K562 (cell line): ENCODE data around the gene HDAC3. TPM values are rescaled to one million over a fixed set of nuclear protein-coding genes. Genes with fewer than 3 reads are reported as not detected.

ENCODE experiments used
- ADNP ChIP-seq: fragments of 200-800 bp; sonication (Bioruptor generic); IDR thresholded peaks from 2 replicates; pipeline ENCODE4 v1.6.1; 2016; ENCODE audit warnings: missing genetic modification characterization, missing compliant biosample characterization
- ATF3 ChIP-seq, 2 experiments: fragments of 450-650 bp in 1 of 2; sonication (generic) in 1 of 2; formaldehyde crosslinking in 1 of 2; IDR thresholded peaks in 1 of 2; conservative IDR thresholded peaks in 1 of 2; 2 replicates each; pipeline versions ENCODE4 v1.6.1 to v1.8.1; 2016 to 2023; ENCODE audit warnings: mild to moderate bottlenecking in 2 of 2, moderate library complexity in 2 of 2, inconsistent platforms in 1 of 2, missing genetic modification reagents in 1 of 2
- CTBP1 ChIP-seq: fragments of 450-650 bp; IDR thresholded peaks from 2 replicates; pipeline ENCODE4 v1.6.1; 2016; ENCODE audit warnings: borderline replicate concordance
- ESRRA ChIP-seq: fragments of 450-650 bp; IDR thresholded peaks from 2 replicates; pipeline ENCODE4 v1.6.1; 2014; ENCODE audit warnings: low read depth, mild to moderate bottlenecking, moderate library complexity, borderline replicate concordance
- PML ChIP-seq: IDR thresholded peaks from 2 replicates; pipeline ENCODE4 v1.6.1; 2012; ENCODE audit warnings: low read length, inconsistent platforms
- PYGO2 ChIP-seq: fragments of 450-650 bp; IDR thresholded peaks from 2 replicates; pipeline ENCODE4 v1.6.1; 2016; ENCODE audit warnings: mild to moderate bottlenecking, missing genetic modification characterization, moderate library complexity, missing compliant biosample characterization
- RAD21 ChIP-seq, 2 experiments: fragments of 250-450 bp in 1 of 2; fragments of 450-650 bp in 1 of 2; sonication (Bioruptor Pico) in 1 of 2; formaldehyde crosslinking in 1 of 2; IDR thresholded peaks in 1 of 2; conservative IDR thresholded peaks in 1 of 2; 2 replicates each; pipeline versions ENCODE4 v1.4.0 to v1.8.0; 2020 to 2022; ENCODE audit warnings: mild to moderate bottlenecking in 2 of 2, moderate library complexity in 1 of 2
- SREBF1 ChIP-seq: fragments of 150-350 bp; IDR thresholded peaks from 2 replicates; pipeline ENCODE4 v1.6.1; 2014; ENCODE audit warnings: antibody characterized with exemption, low read depth, low read length, borderline replicate concordance
- ZBED1 ChIP-seq: IDR thresholded peaks from 2 replicates; pipeline ENCODE4 v1.6.1; 2014
- ZFP30 ChIP-seq: fragments of 250-450 bp; sonication (Bioruptor Pico); IDR thresholded peaks from 2 replicates; pipeline ENCODE4 v1.8.0; 2022; ENCODE audit warnings: moderate library complexity, mild to moderate bottlenecking, inconsistent platforms, borderline replicate concordance
- ZNF143 ChIP-seq: sonication (generic); formaldehyde crosslinking; IDR thresholded peaks from 2 replicates; pipeline ENCODE4 v1.9.0; 2022; ENCODE audit warnings: mild to moderate bottlenecking, missing genetic modification reagents
- polyA plus RNA-seq, 8 experiments: library from polyadenylated mRNA; depleted of rRNA in 4 of 8; stranded (reverse) in 5 of 8; unstranded in 3 of 8; fragments of >200 nt; fragmentation: Nextera tagmentation in 2 of 8; fragmentation: Illumina TruSeq in 1 of 8; extraction: Ambion mirVana in 2 of 8; extraction: Trizol in 1 of 8; gene quantifications; 2 replicates each; pipeline versions ENCODE4 v1.2.1 to v1.2.3, GENCODE V29; 2011 to 2014; ENCODE audit warnings: inconsistent platforms in 1 of 8, missing spikeins in 1 of 8
- total RNA-seq, 7 experiments: library from RNA; depleted of rRNA in 6 of 7; stranded (reverse); fragments of >200 nt in 6 of 7; fragmentation: Illumina TruSeq in 2 of 7; extraction: Trizol in 2 of 7; gene quantifications; 2 replicates each; pipeline versions ENCODE4 v1.2.1 to v1.2.3, GENCODE V29; 2011 to 2021; ENCODE audit warnings: low replicate concordance in 1 of 7
- TF ChIP-seq, protein P1 (sequence below): fragments of 250-450 bp; sonication (Bioruptor Pico); IDR thresholded peaks from 2 replicates; pipeline ENCODE4 v1.5.0; 2021; ENCODE audit warnings: mild to moderate bottlenecking, moderate library complexity
- TF ChIP-seq, protein P2 (sequence below), 3 experiments: fragments of 200-800 bp in 1 of 3; fragments of 250-450 bp in 1 of 3; fragments of 450-650 bp in 1 of 3; sonication (Bioruptor Pico) in 1 of 3; sonication (Bioruptor generic) in 1 of 3; formaldehyde crosslinking in 1 of 3; IDR thresholded peaks; 2 replicates each; pipeline versions ENCODE4 v1.6.1 to v1.8.0; 2016 to 2022; ENCODE audit warnings: mild to moderate bottlenecking in 2 of 3, missing genetic modification characterization in 2 of 3, missing compliant biosample characterization in 1 of 3, moderate library complexity in 1 of 3
- TF ChIP-seq, protein P3 (sequence below), 2 experiments: IDR thresholded peaks in 1 of 2; conservative IDR thresholded peaks in 1 of 2; 2 replicates each; pipeline ENCODE4 v1.6.1; 2016; ENCODE audit warnings: low read depth in 2 of 2, mild to moderate bottlenecking in 1 of 2, missing compliant biosample characterization in 1 of 2, missing genetic modification characterization in 1 of 2, moderate library complexity in 1 of 2

HDAC3 gene
- total and polyA plus RNA-seq, 9 of the 15 experiments (the other 6 are each of a cell fraction or from before 2014, with no cell fraction given), result 89.7 to 191 (median 119) TPM

DNA sequence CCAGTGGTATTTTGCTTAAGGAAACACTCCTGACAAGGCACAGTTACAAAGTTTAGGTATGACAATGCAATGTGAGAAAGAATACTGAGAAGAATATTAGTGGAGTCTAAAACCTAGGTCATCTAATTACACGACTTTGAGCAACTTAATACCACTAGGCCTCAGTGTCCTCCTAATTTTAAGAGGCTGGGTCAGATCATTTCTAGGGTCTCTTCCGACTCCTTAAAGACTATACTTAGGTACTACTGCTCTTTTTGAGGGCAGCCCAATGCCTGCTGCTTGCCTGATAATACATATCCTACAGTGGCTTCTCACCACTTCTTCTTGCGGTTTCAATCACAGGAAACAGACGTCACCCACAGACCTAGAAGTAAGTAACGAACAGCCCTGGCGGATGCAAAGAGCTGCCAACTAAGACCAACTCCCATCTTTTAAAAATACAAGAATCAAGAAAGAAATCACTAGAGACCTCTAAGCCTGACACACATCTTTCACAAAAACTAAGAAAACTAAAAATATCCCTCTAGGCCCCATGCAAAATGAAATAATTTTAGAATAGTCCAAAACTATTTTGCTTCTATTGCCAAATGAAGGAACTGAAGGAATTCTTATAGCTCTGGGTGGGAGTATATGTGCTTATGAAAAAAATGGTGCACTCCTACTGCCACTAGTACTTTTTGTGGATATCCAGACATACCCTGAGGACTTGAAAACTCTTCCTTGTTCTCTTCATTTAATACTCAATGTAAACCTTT lies 30.9 kb downstream of the HDAC3 start (continued):
- TF ChIP-seq ATF3 (IDR thresholded peaks at IDR 0.05) (peak; percentile 68; the same call in 1 of the 2 replicates), ATF3 (CRISPR knock-in tag; conservative IDR thresholded peaks at IDR 0.05) (no peak), ADNP (tag) (no peak), ZNF143 (CRISPR knock-in tag) (no peak), ZBED1 (peak; percentile 81; the same call in 1 of the 2 replicates), RAD21 (CRISPR knock-in tag; conservative IDR thresholded peaks at IDR 0.05 in 1 of 2, IDR thresholded peaks at IDR 0.05 in 1 of 2) (peak in 1 of 2 experiments; percentile 18; a peak in 1 of 4 replicates), ESRRA (peak; percentile 96; the same call in 1 of the 2 replicates), CTBP1 (peak; percentile 76), SREBF1 (no peak), ZFP30 (CRISPR knock-in tag) (no peak), PML (peak; percentile 91), PYGO2 (tag) (0 out of 2 replicates have a peak, but pooled peaks have one; percentile 59)
- TF ChIP-seq, protein P1, sequence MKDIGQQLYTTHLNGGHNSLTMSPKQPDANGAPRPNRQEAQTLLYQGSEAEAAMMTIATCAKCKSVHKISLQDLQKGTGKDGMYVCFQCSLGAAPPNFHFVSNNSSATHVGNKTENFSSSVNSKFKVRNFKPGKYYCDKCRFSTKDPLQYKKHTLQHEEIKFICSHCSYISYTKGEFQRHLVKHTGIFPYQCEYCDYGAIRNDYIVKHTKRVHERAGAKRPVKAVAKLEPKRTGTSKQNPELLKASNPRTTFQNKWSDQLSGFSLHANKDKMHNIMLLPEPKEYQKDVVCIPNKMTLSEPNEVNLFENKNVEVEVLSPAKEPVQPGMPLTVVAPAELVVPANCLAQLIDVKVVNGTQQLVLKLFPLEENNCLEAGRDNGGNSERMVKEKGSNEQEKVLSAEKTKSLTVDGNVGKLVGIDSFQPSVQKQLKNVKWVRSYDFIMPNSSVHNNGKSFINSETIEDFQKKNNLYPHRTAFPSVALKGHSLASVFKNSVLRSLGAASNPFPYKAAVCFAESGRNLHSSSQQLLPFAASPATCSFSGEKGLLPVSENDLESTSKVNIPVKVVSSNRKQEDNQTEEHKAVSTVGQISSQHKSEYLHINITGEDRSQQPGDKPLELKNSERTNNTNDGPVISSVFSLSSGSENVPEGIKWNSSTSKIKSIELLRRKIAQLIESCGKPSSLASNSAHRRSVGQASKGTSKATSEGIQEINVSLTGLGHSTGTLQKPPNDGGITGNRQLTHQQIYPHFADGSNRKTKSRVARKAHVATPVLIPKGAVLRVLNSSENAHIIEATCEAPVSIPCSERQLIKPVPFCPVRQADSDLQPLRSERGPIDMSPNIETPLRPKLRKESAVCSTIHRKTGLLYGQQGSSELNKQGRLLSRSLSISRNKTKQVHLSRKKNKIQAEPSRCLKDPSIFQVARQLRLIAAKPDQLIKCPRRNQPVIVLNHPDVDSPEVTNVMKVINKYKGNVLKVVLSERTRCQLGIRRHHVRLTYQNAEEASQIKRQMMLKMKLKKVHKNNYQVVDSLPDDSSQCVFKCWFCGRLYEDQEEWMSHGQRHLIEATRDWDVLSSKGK (CRISPR knock-in tag), result no peak
- TF ChIP-seq, protein P2, sequence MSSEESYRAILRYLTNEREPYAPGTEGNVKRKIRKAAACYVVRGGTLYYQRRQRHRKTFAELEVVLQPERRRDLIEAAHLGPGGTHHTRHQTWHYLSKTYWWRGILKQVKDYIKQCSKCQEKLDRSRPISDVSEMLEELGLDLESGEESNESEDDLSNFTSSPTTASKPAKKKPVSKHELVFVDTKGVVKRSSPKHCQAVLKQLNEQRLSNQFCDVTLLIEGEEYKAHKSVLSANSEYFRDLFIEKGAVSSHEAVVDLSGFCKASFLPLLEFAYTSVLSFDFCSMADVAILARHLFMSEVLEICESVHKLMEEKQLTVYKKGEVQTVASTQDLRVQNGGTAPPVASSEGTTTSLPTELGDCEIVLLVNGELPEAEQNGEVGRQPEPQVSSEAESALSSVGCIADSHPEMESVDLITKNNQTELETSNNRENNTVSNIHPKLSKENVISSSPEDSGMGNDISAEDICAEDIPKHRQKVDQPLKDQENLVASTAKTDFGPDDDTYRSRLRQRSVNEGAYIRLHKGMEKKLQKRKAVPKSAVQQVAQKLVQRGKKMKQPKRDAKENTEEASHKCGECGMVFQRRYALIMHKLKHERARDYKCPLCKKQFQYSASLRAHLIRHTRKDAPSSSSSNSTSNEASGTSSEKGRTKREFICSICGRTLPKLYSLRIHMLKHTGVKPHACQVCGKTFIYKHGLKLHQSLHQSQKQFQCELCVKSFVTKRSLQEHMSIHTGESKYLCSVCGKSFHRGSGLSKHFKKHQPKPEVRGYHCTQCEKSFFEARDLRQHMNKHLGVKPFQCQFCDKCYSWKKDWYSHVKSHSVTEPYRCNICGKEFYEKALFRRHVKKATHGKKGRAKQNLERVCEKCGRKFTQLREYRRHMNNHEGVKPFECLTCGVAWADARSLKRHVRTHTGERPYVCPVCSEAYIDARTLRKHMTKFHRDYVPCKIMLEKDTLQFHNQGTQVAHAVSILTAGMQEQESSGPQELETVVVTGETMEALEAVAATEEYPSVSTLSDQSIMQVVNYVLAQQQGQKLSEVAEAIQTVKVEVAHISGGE (CRISPR knock-in tag; IDR thresholded peaks at IDR 0.05), result peak in 1 of 3 experiments; percentile 55; a peak in 2 of 6 replicates
- TF ChIP-seq, protein P3, sequence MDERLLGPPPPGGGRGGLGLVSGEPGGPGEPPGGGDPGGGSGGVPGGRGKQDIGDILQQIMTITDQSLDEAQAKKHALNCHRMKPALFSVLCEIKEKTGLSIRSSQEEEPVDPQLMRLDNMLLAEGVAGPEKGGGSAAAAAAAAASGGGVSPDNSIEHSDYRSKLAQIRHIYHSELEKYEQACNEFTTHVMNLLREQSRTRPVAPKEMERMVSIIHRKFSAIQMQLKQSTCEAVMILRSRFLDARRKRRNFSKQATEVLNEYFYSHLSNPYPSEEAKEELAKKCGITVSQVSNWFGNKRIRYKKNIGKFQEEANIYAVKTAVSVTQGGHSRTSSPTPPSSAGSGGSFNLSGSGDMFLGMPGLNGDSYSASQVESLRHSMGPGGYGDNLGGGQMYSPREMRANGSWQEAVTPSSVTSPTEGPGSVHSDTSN (CRISPR knock-in tag; IDR thresholded peaks at IDR 0.05; ENCODE audit: low read depth), result no peak
- TF ChIP-seq, protein P3 (tag; conservative IDR thresholded peaks at IDR 0.05; ENCODE audit: low read depth), result peak; percentile 50
